K562 (cell line): ENCODE measurements around the gene TXNL4A. TPM values are rescaled to one million over a fixed set of nuclear protein-coding genes. Genes with fewer than 3 reads are reported as not detected.

Source experiments
- CBFA2T2 ChIP-seq: fragments of 450-650 bp; conservative IDR thresholded peaks from 2 replicates; pipeline ENCODE4 v1.6.1; 2017; ENCODE audit warnings: mild to moderate bottlenecking
- CHD2 ChIP-seq: IDR thresholded peaks from 2 replicates; pipeline ENCODE4 v1.6.1; 2011; ENCODE audit warnings: low read depth, low read length
- CXXC5 ChIP-seq: fragments of 250-450 bp; sonication (Bioruptor Pico); IDR thresholded peaks from 2 replicates; pipeline ENCODE4 v1.8.0; 2022; ENCODE audit warnings: inconsistent platforms, mild to moderate bottlenecking, moderate library complexity
- EGR1 ChIP-seq: fragments of 450-650 bp; conservative IDR thresholded peaks from 2 replicates; pipeline ENCODE4 v1.6.1; 2017; ENCODE audit warnings: mild to moderate bottlenecking
- ELK1 ChIP-seq: sonication (generic); formaldehyde crosslinking; IDR thresholded peaks from 2 replicates; pipeline ENCODE4 v1.8.1; 2022; ENCODE audit warnings: missing genetic modification reagents
- HNRNPL ChIP-seq: fragments of 200-400 bp; formaldehyde crosslinking; IDR thresholded peaks from 2 replicates; pipeline ENCODE4 v1.6.1; 2017; ENCODE audit warnings: low read depth, mild to moderate bottlenecking, low read length
- MTA1 ChIP-seq: fragments of 450-650 bp; IDR thresholded peaks from 2 replicates; pipeline ENCODE4 v1.6.1; 2017; ENCODE audit warnings: borderline replicate concordance
- NR3C1 ChIP-seq: sonication (generic); formaldehyde crosslinking; IDR thresholded peaks from 2 replicates; pipeline ENCODE4 v1.8.1; 2022; ENCODE audit warnings: missing genetic modification reagents
- PRMT5 ChIP-seq: sonication (generic); formaldehyde crosslinking; IDR thresholded peaks from 2 replicates; pipeline ENCODE4 v1.5.0; 2020; ENCODE audit warnings: missing genetic modification reagents
- RBM25 ChIP-seq: fragments of 200-400 bp; formaldehyde crosslinking; IDR thresholded peaks from 2 replicates; pipeline ENCODE4 v1.6.1; 2018; ENCODE audit warnings: low read length, low read depth, moderate library complexity; ENCODE audit not compliant: severe bottlenecking
- TGIF2 ChIP-seq: sonication (generic); formaldehyde crosslinking; IDR thresholded peaks from 2 replicates; pipeline ENCODE4 v1.8.1; 2022; ENCODE audit warnings: mild to moderate bottlenecking, missing genetic modification reagents, moderate library complexity
- YY1 ChIP-seq, 3 experiments: IDR thresholded peaks; 2 replicates each; pipeline ENCODE4 v1.6.1; 2011; ENCODE audit warnings: low read length in 2 of 3, mild to moderate bottlenecking in 2 of 3, moderate library complexity in 2 of 3, borderline replicate concordance in 1 of 3, control low read depth in 1 of 3, low read depth in 1 of 3; ENCODE audit not compliant: insufficient read depth in 3 of 3, insufficient replicate concordance in 2 of 3, control insufficient read depth in 1 of 3, insufficient read length in 1 of 3; ENCODE audit errors: extremely low read depth in 1 of 3
- ZNF449 ChIP-seq: fragments of 250-450 bp; sonication (Bioruptor Pico); IDR thresholded peaks from 2 replicates; pipeline ENCODE4 v1.8.0; 2022; ENCODE audit warnings: moderate library complexity, mild to moderate bottlenecking, inconsistent platforms
- ZNF561 ChIP-seq: fragments of 450-650 bp; formaldehyde crosslinking; conservative IDR thresholded peaks from 2 replicates; pipeline ENCODE4 v1.4.0; 2020; ENCODE audit warnings: mild to moderate bottlenecking, moderate library complexity
- ZNF668 ChIP-seq: fragments of 250-450 bp; sonication (Bioruptor Pico); IDR thresholded peaks from 2 replicates; pipeline ENCODE4 v1.8.0; 2022; ENCODE audit warnings: mild to moderate bottlenecking, inconsistent platforms
- polyA plus RNA-seq, 8 experiments: library from polyadenylated mRNA; depleted of rRNA in 4 of 8; stranded (reverse) in 5 of 8; unstranded in 3 of 8; fragments of >200 nt; fragmentation: Nextera tagmentation in 2 of 8; fragmentation: Illumina TruSeq in 1 of 8; extraction: Ambion mirVana in 2 of 8; extraction: Trizol in 1 of 8; gene quantifications; 2 replicates each; pipeline versions ENCODE4 v1.2.1 to v1.2.3, GENCODE V29; 2011 to 2014; ENCODE audit warnings: inconsistent platforms in 1 of 8, missing spikeins in 1 of 8
- total RNA-seq, 7 experiments: library from RNA; depleted of rRNA in 6 of 7; stranded (reverse); fragments of >200 nt in 6 of 7; fragmentation: Illumina TruSeq in 2 of 7; extraction: Trizol in 2 of 7; gene quantifications; 2 replicates each; pipeline versions ENCODE4 v1.2.1 to v1.2.3, GENCODE V29; 2011 to 2021; ENCODE audit warnings: low replicate concordance in 1 of 7

Gene TXNL4A
- total and polyA plus RNA-seq, 9 of the 15 experiments (the other 6 are each of a cell fraction or from before 2014, with no cell fraction given): 27.0 to 132 (median 87.5) TPM

GRCh38 chr18:79951545-79952455 is 36.6 kb downstream of the TXNL4A start, which contains the start of gene SLC66A2 (continued):
- TF ChIP-seq ELK1 (CRISPR knock-in tag) (no peak), NR3C1 (CRISPR knock-in tag) (no peak), CHD2 (no peak), CXXC5 (CRISPR knock-in tag) (peak; percentile 43; the same call in 1 of the 2 replicates), ZNF449 (no peak), TGIF2 (CRISPR knock-in tag) (no peak), RBM25 (no peak), HNRNPL (no peak), ZNF668 (CRISPR knock-in tag) (no peak), ZNF561 (CRISPR knock-in tag) (no peak), EGR1 (peak; percentile 36), YY1 (IDR thresholded peaks at IDR 0.05; ENCODE audit: borderline replicate concordance in 1 of 3, control insufficient read depth in 1 of 3, extremely low read depth in 1 of 3, insufficient read depth in 3 of 3, insufficient read length in 1 of 3, insufficient replicate concordance in 2 of 3, low read depth in 1 of 3, low read length in 2 of 3) (peak in 1 of 3 experiments; percentile 32), PRMT5 (CRISPR knock-in tag) (no peak), MTA1 (no peak), CBFA2T2 (no peak)
- TF ChIP-seq, all 486 proteins: peak for 31
